ENCODE data around the gene MLYCD. TPM values are rescaled to one million over a fixed set of nuclear protein-coding genes. Genes with fewer than 3 reads are reported as not detected.

The MLYCD gene
- total RNA-seq, 1 experiment from 2014 or later, result 2.0 TPM

GRCh38 chr16:83862661-83863060 is 36.3 kb upstream of the MLYCD start:
- Histone ChIP-seq H3K36me3 (ENCODE audit: insufficient read depth, low read length, poor library complexity, severe bottlenecking) (no peaks in the 10 kb centered on the region), H3K9me3 (ENCODE audit: low read depth, low read length, poor library complexity, severe bottlenecking) (no peaks in the 10 kb centered on the region), H3K27ac (ENCODE audit: low read depth, low read length, poor library complexity, severe bottlenecking) (no peak overlapping the region), H3K4me3 (ENCODE audit: low read depth, low read length, poor library complexity, severe bottlenecking) (no peak overlapping the region), H3K4me1 (ENCODE audit: insufficient read depth, low read length, poor library complexity, severe bottlenecking) (no peaks in the 10 kb centered on the region), H3K27me3 (replicated peaks; ENCODE audit: insufficient read depth, low read depth, low read length, poor library complexity) (peaks cover 21% of the 10 kb centered on the region)
- ChIA-PET POLR2A (ENCODE audit: low non-redundant PET) (interaction anchor here (0.7 kb wide), 1 partner anchor 63 kb away, joined by 5 read pairs; no protein-coding TSS in a partner anchor), CTCF (no interaction called here)
- no TSS peak for BruUV-seq (replicated peaks)
- TF ChIP-seq CTCF (conservative IDR thresholded peaks at IDR 0.05; ENCODE audit: low read depth, low read length) (no peak), EZH2 (IDR thresholded peaks at IDR 0.05; ENCODE audit: borderline replicate concordance, low read depth, low read length, poor library complexity, severe bottlenecking) (no peak)
- intact Hi-C loops (cut with micrococcal nuclease; ENCODE audit: unreplicated experiment), result no loop called here
- DNase-seq (ENCODE audit: low spot score), result no peak

GRCh38 chr16:83863682-83864081 is 35.2 kb upstream of the MLYCD start:
- peaks cover 15% of the 10 kb centered on the region for H3K27me3 ChIP-seq (replicated peaks; ENCODE audit: insufficient read depth, low read depth, low read length, poor library complexity)
- TF ChIP-seq CTCF (conservative IDR thresholded peaks at IDR 0.05; ENCODE audit: low read depth, low read length), result no peak
- no peak for TF ChIP-seq EZH2 (IDR thresholded peaks at IDR 0.05; ENCODE audit: borderline replicate concordance, low read depth, low read length, poor library complexity, severe bottlenecking)
- DNase-seq (ENCODE audit: low spot score), result no peak
- no peaks in the 10 kb centered on the region for H3K36me3 ChIP-seq (ENCODE audit: insufficient read depth, low read length, poor library complexity, severe bottlenecking)
- no peak overlapping the region for H3K27ac ChIP-seq (ENCODE audit: low read depth, low read length, poor library complexity, severe bottlenecking)
- no peaks in the 10 kb centered on the region for H3K4me1 ChIP-seq (ENCODE audit: insufficient read depth, low read length, poor library complexity, severe bottlenecking)
- CTCF ChIA-PET, result no interaction called here
- no peaks in the 10 kb centered on the region for H3K9me3 ChIP-seq (ENCODE audit: low read depth, low read length, poor library complexity, severe bottlenecking)
- POLR2A ChIA-PET (ENCODE audit: low non-redundant PET), result no interaction called here
- intact Hi-C loops (cut with micrococcal nuclease; ENCODE audit: unreplicated experiment), result no loop called here
- no TSS peak for BruUV-seq (replicated peaks)
- H3K4me3 ChIP-seq (ENCODE audit: low read depth, low read length, poor library complexity, severe bottlenecking), result no peak overlapping the region

- intact Hi-C loops (cut with micrococcal nuclease; ENCODE audit: unreplicated experiment), result no loop called here
Measured at GRCh38 chr16:83870830-83871229, 28.1 kb upstream of the MLYCD start.

More at GRCh38 chr16:83870830-83871229, 28.1 kb upstream of the MLYCD start:
- H3K27me3 ChIP-seq (replicated peaks; ENCODE audit: insufficient read depth, low read depth, low read length, poor library complexity), result peaks cover 52% of the 10 kb centered on the region
- ChIA-PET POLR2A (ENCODE audit: low non-redundant PET) (no interaction called here), CTCF (no interaction called here)
- no peak overlapping the region for H3K27ac ChIP-seq (ENCODE audit: low read depth, low read length, poor library complexity, severe bottlenecking)
- BruUV-seq (replicated peaks), result no TSS peak
- H3K4me1 ChIP-seq (ENCODE audit: insufficient read depth, low read length, poor library complexity, severe bottlenecking), result no peaks in the 10 kb centered on the region
- no peak overlapping the region for H3K4me3 ChIP-seq (ENCODE audit: low read depth, low read length, poor library complexity, severe bottlenecking)
- no peak for DNase-seq (ENCODE audit: low spot score)
- TF ChIP-seq CTCF (conservative IDR thresholded peaks at IDR 0.05; ENCODE audit: low read depth, low read length), result no peak
- TF ChIP-seq EZH2 (IDR thresholded peaks at IDR 0.05; ENCODE audit: borderline replicate concordance, low read depth, low read length, poor library complexity, severe bottlenecking), result no peak
- no peaks in the 10 kb centered on the region for H3K36me3 ChIP-seq (ENCODE audit: insufficient read depth, low read length, poor library complexity, severe bottlenecking)
- no peaks in the 10 kb centered on the region for H3K9me3 ChIP-seq (ENCODE audit: low read depth, low read length, poor library complexity, severe bottlenecking)

Data from A673 (cell line).